Measurements from ENCODE around the gene TFIP11.

GRCh38 chr22:26476705-26477340, 35.5 kb downstream of the TFIP11 start:
- TF ChIP-seq CTCF (IDR thresholded peaks at IDR 0.05) = no peak
- TF ChIP-seq MAX (IDR thresholded peaks at IDR 0.05) = no peak
- TF ChIP-seq RFX5 (IDR thresholded peaks at IDR 0.05) = no peak
- TF ChIP-seq, protein P1, sequence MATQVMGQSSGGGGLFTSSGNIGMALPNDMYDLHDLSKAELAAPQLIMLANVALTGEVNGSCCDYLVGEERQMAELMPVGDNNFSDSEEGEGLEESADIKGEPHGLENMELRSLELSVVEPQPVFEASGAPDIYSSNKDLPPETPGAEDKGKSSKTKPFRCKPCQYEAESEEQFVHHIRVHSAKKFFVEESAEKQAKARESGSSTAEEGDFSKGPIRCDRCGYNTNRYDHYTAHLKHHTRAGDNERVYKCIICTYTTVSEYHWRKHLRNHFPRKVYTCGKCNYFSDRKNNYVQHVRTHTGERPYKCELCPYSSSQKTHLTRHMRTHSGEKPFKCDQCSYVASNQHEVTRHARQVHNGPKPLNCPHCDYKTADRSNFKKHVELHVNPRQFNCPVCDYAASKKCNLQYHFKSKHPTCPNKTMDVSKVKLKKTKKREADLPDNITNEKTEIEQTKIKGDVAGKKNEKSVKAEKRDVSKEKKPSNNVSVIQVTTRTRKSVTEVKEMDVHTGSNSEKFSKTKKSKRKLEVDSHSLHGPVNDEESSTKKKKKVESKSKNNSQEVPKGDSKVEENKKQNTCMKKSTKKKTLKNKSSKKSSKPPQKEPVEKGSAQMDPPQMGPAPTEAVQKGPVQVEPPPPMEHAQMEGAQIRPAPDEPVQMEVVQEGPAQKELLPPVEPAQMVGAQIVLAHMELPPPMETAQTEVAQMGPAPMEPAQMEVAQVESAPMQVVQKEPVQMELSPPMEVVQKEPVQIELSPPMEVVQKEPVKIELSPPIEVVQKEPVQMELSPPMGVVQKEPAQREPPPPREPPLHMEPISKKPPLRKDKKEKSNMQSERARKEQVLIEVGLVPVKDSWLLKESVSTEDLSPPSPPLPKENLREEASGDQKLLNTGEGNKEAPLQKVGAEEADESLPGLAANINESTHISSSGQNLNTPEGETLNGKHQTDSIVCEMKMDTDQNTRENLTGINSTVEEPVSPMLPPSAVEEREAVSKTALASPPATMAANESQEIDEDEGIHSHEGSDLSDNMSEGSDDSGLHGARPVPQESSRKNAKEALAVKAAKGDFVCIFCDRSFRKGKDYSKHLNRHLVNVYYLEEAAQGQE (IDR thresholded peaks at IDR 0.05) = no peak
- TF ChIP-seq RAD21 (conservative IDR thresholded peaks at IDR 0.05 in 1 of 2, IDR thresholded peaks at IDR 0.05 in 1 of 2) = no peak
- TF ChIP-seq, protein P2, sequence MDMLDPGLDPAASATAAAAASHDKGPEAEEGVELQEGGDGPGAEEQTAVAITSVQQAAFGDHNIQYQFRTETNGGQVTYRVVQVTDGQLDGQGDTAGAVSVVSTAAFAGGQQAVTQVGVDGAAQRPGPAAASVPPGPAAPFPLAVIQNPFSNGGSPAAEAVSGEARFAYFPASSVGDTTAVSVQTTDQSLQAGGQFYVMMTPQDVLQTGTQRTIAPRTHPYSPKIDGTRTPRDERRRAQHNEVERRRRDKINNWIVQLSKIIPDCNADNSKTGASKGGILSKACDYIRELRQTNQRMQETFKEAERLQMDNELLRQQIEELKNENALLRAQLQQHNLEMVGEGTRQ (IDR thresholded peaks at IDR 0.05) = no peak
- no peak for TF ChIP-seq MAZ (IDR thresholded peaks at IDR 0.05; ENCODE audit: borderline replicate concordance, low read depth, low read length)
- TF ChIP-seq CHD2 (IDR thresholded peaks at IDR 0.05; ENCODE audit: low read length, partially characterized antibody) = no peak
- no peak for TF ChIP-seq NPAS2 (CRISPR knock-in tag; IDR thresholded peaks at IDR 0.05; ENCODE audit: borderline replicate concordance)

All from A549 (cell line).